HEK293T (cell line): ENCODE results near the gene OR2AK2.

ENCODE experiments used
- CTCF ChIA-PET: fragments of 350-600 bp; formaldehyde crosslinking; extraction: SDS; loops from one replicate; lab custom pipeline; 2021; ENCODE audit warnings: antibody characterized with exemption, inconsistent platforms; lab: Yijun Ruan, JAX
- POLR2A ChIA-PET: fragments of 350-600 bp; formaldehyde crosslinking; extraction: SDS; loops from one replicate; lab custom pipeline; 2020; ENCODE audit warnings: antibody characterized with exemption, inconsistent platforms; lab: Yijun Ruan, JAX
- DNase-seq: peaks from one replicate; pipeline ENCODE4 v3.0.0; 2012; ENCODE audit warnings: mixed read lengths; ENCODE audit errors: extremely low spot score
- ARNT ChIP-seq: fragments of 450-650 bp; IDR thresholded peaks from 2 replicates; pipeline ENCODE4 v1.6.1; 2017; ENCODE audit warnings: mild to moderate bottlenecking
- BHLHE40 ChIP-seq: fragments of 450-650 bp; IDR thresholded peaks from 2 replicates; pipeline ENCODE4 v1.6.1; 2016; ENCODE audit warnings: mild to moderate bottlenecking, moderate library complexity, borderline replicate concordance
- CTBP1 ChIP-seq: fragments of 450-650 bp; IDR thresholded peaks from 2 replicates; pipeline ENCODE4 v1.6.1; 2016; ENCODE audit warnings: borderline replicate concordance
- ELF4 ChIP-seq: fragments of 450-650 bp; IDR thresholded peaks from 2 replicates; pipeline ENCODE4 v1.6.1; 2017; ENCODE audit warnings: antibody characterized with exemption
- FOXA1 ChIP-seq: fragments of 450-650 bp; IDR thresholded peaks from 2 replicates; pipeline ENCODE4 v1.6.1; 2016; ENCODE audit warnings: mild to moderate bottlenecking
- FOXK2 ChIP-seq: fragments of 450-650 bp; IDR thresholded peaks from 2 replicates; pipeline ENCODE4 v1.6.1; 2016; ENCODE audit warnings: mild to moderate bottlenecking
- FOXM1 ChIP-seq: fragments of 450-650 bp; IDR thresholded peaks from 2 replicates; pipeline ENCODE4 v1.6.1; 2017; ENCODE audit warnings: mild to moderate bottlenecking, borderline replicate concordance
- HDGF ChIP-seq: fragments of 450-650 bp; IDR thresholded peaks from 2 replicates; pipeline ENCODE4 v1.6.1; 2017; ENCODE audit warnings: antibody characterized with exemption, borderline replicate concordance
- L3MBTL2 ChIP-seq: fragments of 450-650 bp; conservative IDR thresholded peaks from 2 replicates; pipeline ENCODE4 v1.6.1; 2016; ENCODE audit warnings: mild to moderate bottlenecking
- LEF1 ChIP-seq: fragments of 450-650 bp; IDR thresholded peaks from 2 replicates; pipeline ENCODE4 v1.6.1; 2017; ENCODE audit warnings: mild to moderate bottlenecking, borderline replicate concordance
- NFRKB ChIP-seq: fragments of 450-650 bp; IDR thresholded peaks from 2 replicates; pipeline ENCODE4 v1.6.1; 2016; ENCODE audit warnings: mild to moderate bottlenecking, moderate library complexity
- SP1 ChIP-seq: fragments of 450-650 bp; IDR thresholded peaks from 2 replicates; pipeline ENCODE4 v1.6.1; 2017
- SUZ12 ChIP-seq: fragments of 450-650 bp; IDR thresholded peaks from 2 replicates; pipeline ENCODE4 v1.6.1; 2016; ENCODE audit warnings: mild to moderate bottlenecking
- TARDBP ChIP-seq: fragments of 450-650 bp; IDR thresholded peaks from 2 replicates; pipeline ENCODE4 v1.6.1; 2016
- ZNF384 ChIP-seq: fragments of 450-650 bp; IDR thresholded peaks from 2 replicates; pipeline ENCODE4 v1.6.1; 2016
- TF ChIP-seq, protein P1 (sequence below): fragments of 450-650 bp; IDR thresholded peaks from 2 replicates; pipeline ENCODE4 v1.6.1; 2016

Gene OR2AK2

DNA sequence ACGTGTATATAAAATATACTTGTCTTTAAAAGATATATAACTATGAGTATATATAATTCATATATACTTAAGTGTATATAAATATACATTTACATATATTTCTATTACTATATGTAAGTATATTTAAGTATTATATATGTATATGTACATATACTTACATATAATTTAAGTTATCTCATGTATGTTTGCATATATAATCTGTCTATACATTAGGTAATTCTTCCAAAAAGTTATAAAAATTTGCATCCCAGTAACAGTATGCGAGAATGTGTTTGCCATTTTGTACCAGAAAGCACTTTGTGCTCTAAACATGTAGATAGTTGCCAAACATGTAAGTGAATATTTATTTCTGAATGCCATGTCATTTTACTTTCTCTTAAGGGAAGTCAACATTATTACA lies at the start of gene OR2AK2:
Gene OR2AK2, plus strand, starts transcription at position 301 of the 400 bp plus-strand sequence. CDS start 144 bp downstream, outside the sequence.
- DNase-seq: no peak
- TF ChIP-seq CTBP1 (no peak), ZNF384 (no peak), ELF4 (no peak), BHLHE40 (no peak), TARDBP (no peak), SUZ12 (no peak), HDGF (no peak), LEF1 (no peak)
- ChIA-PET POLR2A (no interaction called here), CTCF (no interaction called here)

DNA sequence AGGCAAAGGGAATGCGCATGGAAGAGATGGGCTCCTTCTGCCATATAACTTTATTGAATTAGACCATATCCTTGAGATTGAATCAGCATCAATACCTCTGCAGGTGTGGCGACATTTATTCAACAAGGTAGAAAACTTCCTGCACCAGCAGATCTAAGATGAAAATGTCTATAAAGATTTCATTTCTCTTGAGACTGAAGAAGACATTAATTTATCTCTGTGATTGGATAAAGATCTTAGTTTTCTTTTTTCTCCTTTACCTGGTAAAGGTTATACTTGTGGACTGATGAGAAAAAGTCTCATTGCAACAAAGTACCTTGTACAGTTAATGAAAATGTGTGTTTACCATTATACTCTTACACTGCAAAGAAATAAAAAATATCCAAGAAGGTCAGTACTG lies 45.1 kb upstream of the OR2AK2 start, which contains the start of gene OR2T8:
Gene OR2T8, plus strand, starts transcription at position 301 of the 400 bp plus-strand sequence. CDS start 766 bp downstream, outside the sequence.
- POLR2A ChIA-PET: no interaction called here
- CTCF ChIA-PET: no interaction called here
- DNase-seq: no peak
- TF ChIP-seq NFRKB (no peak), SUZ12 (no peak), LEF1 (no peak), BHLHE40 (no peak), ELF4 (no peak)

- no peak for TF ChIP-seq ZNF384
- TF ChIP-seq, protein P1, sequence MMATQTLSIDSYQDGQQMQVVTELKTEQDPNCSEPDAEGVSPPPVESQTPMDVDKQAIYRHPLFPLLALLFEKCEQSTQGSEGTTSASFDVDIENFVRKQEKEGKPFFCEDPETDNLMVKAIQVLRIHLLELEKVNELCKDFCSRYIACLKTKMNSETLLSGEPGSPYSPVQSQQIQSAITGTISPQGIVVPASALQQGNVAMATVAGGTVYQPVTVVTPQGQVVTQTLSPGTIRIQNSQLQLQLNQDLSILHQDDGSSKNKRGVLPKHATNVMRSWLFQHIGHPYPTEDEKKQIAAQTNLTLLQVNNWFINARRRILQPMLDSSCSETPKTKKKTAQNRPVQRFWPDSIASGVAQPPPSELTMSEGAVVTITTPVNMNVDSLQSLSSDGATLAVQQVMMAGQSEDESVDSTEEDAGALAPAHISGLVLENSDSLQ: no peak
- no peak for TF ChIP-seq L3MBTL2
- no peak for TF ChIP-seq ELF4
- no peak for TF ChIP-seq FOXK2
- TF ChIP-seq ARNT: no peak
- POLR2A ChIA-PET: no interaction called here
- CTCF ChIA-PET: no interaction called here
- no peak for DNase-seq
Measured at GRCh38 chr1:247923941-247924340, 41.1 kb upstream of the OR2AK2 start.

DNA sequence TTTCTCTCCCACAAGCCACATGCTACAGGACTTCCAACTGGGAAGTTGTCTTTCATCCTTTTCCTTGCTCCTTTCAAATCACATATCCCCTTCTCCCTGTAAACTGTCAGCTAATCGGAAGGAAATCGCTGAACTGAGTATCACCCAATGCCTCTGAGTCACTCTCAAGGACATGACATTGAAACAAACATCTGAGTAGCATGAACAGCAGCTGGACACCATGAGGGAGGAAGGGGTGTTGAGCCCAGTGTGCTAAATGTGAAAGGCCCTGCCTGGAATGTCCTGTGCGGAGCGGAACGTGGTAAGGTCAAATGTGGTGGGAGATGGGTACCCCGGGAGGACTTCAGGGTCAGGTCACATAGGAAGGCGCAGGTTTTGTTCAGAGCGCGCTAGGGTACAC lies 40.2 kb upstream of the OR2AK2 start, which contains the start of gene OR2AJ1:
Gene OR2AJ1, plus strand, starts transcription at position 22 of the 400 bp plus-strand sequence. CDS start 8,880 bp downstream, outside the sequence.
- TF ChIP-seq, protein P1: no peak
- TF ChIP-seq ARNT (no peak), FOXK2 (no peak), LEF1 (no peak), SP1 (no peak), FOXA1 (no peak), ZNF384 (no peak), ELF4 (no peak), CTBP1 (no peak), TARDBP (no peak), NFRKB (no peak), L3MBTL2 (no peak), SUZ12 (no peak), BHLHE40 (no peak), FOXM1 (no peak), HDGF (no peak)
- ChIA-PET POLR2A (no interaction called here), CTCF (no interaction called here)
- DNase-seq: no peak

DNA sequence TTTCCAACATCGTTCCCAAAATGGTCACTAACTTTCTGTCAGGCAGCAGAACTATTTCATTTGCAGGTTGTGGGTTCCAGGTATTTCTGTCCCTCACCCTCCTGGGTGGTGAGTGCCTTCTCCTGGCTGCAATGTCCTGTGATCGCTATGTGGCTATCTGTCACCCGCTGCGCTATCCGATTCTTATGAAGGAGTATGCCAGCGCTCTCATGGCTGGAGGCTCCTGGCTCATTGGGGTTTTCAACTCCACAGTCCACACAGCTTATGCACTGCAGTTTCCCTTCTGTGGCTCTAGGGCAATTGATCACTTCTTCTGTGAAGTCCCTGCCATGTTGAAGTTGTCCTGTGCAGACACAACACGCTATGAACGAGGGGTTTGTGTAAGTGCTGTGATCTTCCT lies 31.0 kb upstream of the OR2AK2 start:
- no peak for DNase-seq
- TF ChIP-seq HDGF (no peak), ZNF384 (no peak), NFRKB (no peak), ELF4 (no peak), CTBP1 (no peak), TARDBP (no peak), LEF1 (no peak), ARNT (no peak), FOXM1 (no peak), BHLHE40 (no peak), FOXA1 (no peak), SP1 (no peak), SUZ12 (no peak), L3MBTL2 (no peak), FOXK2 (no peak)
- TF ChIP-seq, protein P1: no peak
- POLR2A ChIA-PET: no interaction called here
- CTCF ChIA-PET: no interaction called here

- no peak for TF ChIP-seq BHLHE40
- TF ChIP-seq ELF4: no peak
- TF ChIP-seq ZNF384: no peak
- no peak for TF ChIP-seq SP1
- no peak for TF ChIP-seq SUZ12
- no peak for TF ChIP-seq NFRKB
- TF ChIP-seq CTBP1: no peak
- TF ChIP-seq FOXA1: no peak
- no peak for TF ChIP-seq HDGF
- TF ChIP-seq TARDBP: no peak
- TF ChIP-seq ARNT: no peak
- TF ChIP-seq FOXM1: no peak
- TF ChIP-seq FOXK2: no peak
- ChIA-PET CTCF (no interaction called here), POLR2A (no interaction called here)
- DNase-seq: no peak
Measured at GRCh38 chr1:247935781-247936180, 29.3 kb upstream of the OR2AK2 start.
